ENCODE results near the gene AICDA.
"Not testable (repeated sequence)": the region's sequence is repeated elsewhere in the genome, so short reads cannot be mapped to it uniquely, and the experiment has no call there.

AICDA gene

DNA sequence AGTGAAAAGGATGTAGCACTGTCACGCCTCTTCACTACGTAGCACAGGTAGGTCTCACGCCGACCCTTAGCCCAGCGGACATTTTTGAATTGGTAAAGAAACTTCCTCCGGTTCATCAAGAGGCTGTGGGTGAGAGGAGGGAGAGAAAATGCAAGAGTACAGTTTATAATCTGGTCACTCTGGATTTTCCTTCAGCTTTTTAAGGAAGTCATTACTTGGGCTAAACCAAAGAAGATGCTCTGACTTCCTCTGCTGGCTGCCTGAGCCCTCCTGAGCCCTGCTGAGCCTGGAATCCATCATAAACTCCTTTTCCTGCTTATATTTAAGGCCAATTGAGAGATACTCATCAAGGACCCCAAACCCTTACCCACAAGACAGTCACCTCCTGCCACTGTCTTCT, 5.8 kb downstream of the AICDA start:
- no peak for DNase-seq

DNA sequence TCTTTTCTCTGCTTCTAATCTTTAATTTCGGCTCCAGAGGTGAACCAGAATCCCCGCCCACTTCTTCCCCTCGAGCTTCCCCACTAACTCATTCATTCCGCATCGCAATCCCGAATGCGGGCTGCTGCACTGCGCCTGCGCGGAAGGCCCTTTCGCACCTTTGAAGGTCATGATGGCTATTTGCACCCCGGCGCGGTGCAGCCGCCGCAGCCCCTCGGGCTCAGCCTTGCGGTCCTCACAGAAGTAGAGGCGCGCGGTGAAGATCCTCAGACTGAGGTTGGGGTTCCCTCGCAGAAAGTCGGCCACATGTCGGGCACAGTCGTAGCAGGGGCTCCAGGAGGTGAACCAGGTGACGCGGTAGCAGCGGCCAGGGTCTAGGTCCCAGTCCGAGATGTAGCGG, 7.6 kb downstream of the AICDA start:
- DNase-seq: no peak

DNA sequence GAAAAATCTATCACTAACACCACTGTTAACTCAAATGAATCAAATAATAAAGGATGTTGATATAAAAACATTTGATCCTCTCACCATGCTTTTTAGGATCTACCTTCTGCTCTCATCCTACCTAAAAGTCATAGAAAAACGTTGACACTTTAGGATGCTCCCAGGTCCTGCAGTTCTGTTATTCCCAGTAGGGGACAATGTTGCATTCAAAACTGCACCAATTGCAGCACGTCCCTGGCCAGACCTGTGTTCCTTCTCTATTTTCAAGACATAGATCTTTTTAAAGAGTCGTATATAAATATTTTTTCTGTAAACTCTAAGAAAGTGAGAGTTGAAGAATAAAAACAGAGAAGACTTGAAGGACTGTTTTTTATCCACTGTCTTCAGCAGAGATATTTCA, 8.8 kb downstream of the AICDA start:
- DNase-seq: no peak

GRCh38 chr12:8603286-8603685, 9.4 kb downstream of the AICDA start:
- DNase-seq: no peak

DNA sequence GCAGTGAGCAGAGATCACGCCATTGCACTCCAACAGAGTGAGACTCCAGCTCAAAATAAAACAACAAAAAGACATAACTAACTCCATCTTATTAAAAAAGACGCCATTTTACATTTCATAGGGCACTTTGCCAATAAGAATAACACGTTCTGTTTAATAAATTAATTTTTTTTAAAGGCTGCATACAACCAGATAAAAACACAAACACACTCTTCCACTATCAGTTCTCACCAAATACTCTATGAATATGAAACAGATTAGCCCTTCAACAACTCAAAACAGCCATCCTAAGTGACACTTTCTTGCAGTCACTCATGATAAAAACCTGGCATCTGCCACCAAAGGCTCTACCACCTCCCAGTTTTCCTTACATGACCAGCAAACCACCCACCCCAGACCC, 16.1 kb downstream of the AICDA start:
- no peak for DNase-seq

DNA sequence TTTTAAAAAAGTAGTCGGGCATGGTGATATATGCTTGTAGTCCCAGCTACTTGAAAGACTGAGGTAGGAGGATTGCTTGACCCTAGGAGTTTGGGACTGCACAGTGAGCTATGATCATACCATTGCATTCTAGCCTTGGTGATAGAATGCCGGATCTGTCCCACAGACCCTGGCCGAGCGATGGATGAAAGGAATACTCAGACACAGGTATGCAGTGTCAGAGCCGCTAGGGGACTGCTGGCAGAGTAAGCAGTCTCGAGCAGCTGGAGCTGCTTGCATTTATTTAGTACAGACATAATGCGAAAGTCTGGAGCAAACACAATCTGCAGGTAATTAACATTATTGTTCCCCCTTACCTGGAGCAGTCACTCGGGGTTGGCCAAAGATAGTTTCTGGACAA, 18.6 kb downstream of the AICDA start:
- no peak for DNase-seq

- DNase-seq: no peak
These were observed 19.4 kb downstream of the AICDA start for GRCh38 chr12:8593246-8593645.

DNA sequence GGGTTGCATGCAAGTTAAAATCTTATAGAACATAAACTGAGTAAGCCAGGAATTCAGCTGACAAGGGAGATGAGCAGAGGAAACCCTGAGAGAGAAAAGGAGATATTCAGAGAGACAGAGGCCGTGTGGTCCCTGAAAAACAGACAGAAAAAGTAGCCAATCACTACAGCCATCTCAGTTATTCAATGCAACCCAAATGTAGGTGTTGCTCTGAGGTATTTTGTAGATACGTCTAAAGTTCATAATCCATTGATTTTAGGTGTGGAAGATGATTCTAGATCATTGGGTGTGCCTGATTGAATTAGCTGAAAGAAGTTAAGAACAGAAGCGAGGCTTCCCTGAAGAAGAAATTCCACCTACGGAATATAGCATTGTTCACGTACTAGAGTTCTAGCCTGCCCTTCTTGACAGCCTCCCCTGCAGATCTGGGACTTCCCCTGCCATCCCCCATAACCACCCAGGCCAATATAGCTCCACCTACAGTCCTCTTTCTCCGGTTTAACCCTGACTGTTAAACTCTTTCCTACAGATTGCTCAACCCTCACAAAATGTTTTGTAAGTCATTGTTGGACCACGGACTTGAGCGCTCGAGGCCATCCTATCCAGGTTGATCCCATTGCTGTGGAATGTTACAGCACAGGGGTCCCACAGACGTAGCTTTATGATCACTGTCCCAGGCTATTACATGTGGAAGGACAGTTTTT, 21.7 kb downstream of the AICDA start:
- DNase-seq: no peak

DNA sequence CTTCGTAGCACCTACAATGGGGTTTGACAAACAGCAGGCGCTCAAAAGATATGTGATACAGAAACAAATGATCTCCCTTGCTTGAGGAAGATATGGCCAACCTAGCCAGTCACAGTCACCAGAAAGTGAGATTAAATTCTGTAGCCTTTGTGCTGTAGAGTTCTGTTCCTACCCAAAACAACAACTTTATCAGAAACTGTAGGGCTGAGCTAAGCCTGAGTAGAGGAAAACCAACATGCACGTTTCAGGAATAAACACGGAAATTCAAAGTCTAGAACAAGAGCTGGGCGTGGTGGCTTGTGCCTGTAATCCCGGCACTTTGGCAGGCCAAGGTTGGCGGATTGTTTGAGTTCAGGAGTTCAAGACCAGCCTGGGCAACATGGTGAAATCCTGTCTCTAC, 23.0 kb downstream of the AICDA start:
- no peak for DNase-seq

- not testable (repeated sequence) for DNase-seq
These were observed 28.2 kb downstream of the AICDA start for GRCh38 chr12:8584478-8584877.

DNA sequence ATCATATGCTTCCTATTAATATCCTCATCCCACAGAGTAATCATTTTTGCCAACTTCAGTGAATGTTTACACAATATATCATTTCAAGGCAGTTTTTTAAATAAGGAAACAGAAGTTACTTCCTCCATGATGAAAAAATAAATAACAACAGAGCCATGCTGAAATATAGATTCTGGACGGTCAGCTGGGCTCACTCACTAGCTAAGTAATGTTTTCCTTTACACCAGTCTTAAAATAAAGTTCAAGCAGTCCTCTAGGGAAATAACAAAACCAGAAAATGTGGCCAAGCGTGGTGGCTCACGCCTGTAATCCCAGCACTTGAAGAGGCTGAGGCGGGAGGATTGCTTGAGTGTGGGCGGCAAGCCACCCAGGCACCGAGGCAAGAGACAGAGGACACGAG, 28.7 kb downstream of the AICDA start:
- DNase-seq: no peak

GRCh38 chr12:8581098-8581784, 31.4 kb downstream of the AICDA start:
- no peak for DNase-seq

DNA sequence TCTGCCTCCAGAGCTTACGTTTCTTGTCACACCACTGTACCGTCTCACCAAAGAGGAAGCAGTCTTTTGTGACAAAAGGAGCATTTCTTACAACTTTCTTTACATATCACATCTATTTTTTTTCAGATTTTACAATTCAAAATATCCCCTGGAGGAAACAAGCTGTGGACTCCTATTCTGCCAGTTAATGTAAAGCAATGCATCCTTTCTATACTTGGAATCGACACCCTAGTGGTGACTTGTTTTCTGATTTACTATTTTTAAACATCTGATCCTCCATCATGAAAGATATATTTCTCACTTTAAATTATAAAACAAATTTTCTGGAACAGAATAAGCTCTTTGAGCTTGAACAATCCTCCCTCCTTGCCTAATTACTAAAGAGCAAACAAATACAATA, 34.8 kb downstream of the AICDA start:
- DNase-seq: no peak

- DNase-seq: no peak
These were observed 40.2 kb downstream of the AICDA start for GRCh38 chr12:8572507-8572906.

DNA sequence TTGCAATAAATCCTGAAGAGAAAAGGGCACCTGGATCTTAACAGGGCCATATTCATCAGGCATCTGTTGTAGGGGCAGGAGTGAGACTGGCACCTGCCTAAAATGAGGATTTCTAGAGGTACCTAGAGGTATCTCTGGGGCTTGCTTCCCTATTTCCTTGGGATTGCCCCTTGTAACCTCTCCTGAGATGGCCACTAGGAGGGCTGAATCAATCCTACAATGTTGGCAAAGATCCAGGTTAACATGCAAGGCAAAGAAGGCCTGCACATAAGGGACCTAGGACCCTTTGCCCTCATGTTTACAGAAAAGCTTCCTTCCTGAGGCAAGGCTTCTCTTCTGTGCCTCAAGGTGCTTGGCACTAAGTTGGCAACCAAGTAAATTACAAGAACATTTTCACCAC, 46.1 kb downstream of the AICDA start:
- DNase-seq: no peak

DNA sequence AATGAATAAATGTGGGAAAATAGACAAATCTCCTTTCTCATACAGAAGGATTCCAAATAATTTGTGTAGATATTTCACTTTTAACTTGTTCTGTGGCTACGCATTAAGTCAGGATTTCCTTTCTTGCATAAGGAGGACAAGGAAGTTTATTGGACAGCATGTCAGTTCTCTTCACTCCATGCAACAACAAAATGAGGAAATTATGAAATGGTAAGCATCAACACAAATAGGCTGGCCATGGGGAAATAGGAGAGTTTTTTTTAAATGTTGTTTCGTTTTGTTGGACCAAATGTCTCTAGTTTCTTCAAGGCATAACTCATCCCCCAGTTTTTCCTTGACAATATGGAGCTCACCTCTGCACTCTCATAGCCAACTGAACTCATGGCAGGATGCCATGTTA, 46.6 kb downstream of the AICDA start:
- DNase-seq: not testable (repeated sequence)

- DNase-seq: no peak
These were observed 48.0 kb downstream of the AICDA start for GRCh38 chr12:8564656-8565055.

- no peak for DNase-seq
These were observed 49.3 kb downstream of the AICDA start for GRCh38 chr12:8563356-8563755.

- DNase-seq: no peak
These were observed 50.3 kb downstream of the AICDA start for GRCh38 chr12:8562310-8562709.

DNA sequence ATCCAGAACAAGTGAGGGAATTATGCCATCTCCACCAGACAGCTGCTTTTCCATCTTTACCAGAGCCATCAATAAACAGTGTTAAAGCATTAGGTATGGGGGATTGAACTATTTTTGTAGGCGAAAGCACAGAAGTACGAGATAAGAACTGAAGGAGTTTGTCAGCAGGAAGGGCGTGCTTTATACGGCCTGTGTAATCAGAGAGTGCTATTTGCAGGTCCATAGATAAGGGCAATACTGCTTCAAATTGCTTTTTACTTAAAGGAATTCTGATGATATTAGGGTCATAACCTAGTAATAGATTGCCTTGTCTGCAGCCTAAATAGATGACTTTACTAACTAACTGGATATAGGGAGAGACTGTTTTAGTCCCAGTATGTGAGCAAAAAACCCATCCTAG, 51.6 kb downstream of the AICDA start:
- no peak for DNase-seq

DNA sequence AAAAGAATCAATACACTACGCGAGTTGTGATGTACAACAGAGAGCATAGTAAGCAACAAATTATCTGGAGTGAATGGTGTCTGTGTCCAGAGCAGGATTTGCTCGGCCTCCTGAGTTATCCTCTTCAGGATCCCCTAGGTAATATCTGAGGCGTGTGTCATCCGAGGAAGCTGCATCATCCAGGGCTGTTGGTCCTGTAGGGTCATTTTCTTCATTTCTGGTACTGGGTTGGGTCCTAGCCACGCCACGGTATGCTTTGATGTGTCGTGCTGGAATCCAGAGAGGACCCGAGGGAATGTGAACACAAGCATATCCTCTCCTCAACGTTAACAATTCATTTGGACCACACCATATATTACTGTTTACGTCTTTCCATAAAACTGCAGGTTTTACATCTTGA, 53.0 kb downstream of the AICDA start:
- no peak for DNase-seq

- no peak for DNase-seq
These were observed 56.0 kb downstream of the AICDA start for GRCh38 chr12:8556531-8557097.

- DNase-seq: no peak
These were observed 58.0 kb downstream of the AICDA start for GRCh38 chr12:8554451-8555195.

- DNase-seq: no peak
These were observed 59.5 kb downstream of the AICDA start for GRCh38 chr12:8553088-8553627.
